ENCODE measurements around the gene BRIP1.

Gene BRIP1

GRCh38 chr17:61757168-61757567, 106.2 kb downstream of the BRIP1 start:
- no peak for DNase-seq (ENCODE audit: low read depth in 2 of 2)

DNA sequence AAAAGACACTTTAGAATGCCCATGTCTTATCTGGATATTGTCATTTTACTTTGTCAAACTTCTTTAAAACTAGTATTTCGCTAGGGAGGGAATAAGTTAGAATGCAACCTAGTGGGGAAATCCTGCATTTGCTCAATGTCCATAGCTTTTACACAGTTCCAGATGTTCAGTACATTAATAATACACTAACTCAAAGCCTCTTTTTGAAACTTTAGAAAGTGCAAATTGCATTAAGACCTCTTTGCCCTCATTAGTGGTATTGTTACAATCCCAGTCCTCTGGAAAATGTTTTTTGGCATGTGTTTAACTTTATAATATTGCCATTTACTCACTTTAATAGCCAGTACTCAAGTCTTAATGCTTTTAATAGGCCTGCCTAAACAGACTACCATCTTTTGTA, 106.8 kb downstream of the BRIP1 start:
- no peak for DNase-seq (ENCODE audit: low read depth in 2 of 2)

DNA sequence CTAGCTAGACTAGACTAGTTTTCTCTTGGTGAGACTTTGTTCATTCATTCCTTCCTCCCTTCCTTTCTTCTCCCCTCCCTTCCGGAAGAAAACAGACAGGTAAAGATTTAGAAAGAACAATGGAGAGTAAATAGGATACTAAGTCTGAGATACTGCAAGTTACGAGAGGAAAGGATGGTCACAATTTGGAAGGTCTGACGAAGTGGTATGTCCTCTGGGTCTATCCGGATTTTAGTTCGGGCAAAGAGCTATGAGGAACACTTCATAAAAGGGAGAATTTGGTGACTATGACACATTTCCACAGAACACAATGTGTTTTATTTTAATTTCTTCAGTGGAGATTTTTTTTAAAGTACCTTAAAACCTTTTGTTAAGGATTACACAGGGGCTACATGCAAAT, 107.7 kb downstream of the BRIP1 start:
- no peak for DNase-seq (ENCODE audit: low read depth in 2 of 2)

GRCh38 chr17:61755078-61755477, 108.2 kb downstream of the BRIP1 start:
- DNase-seq (ENCODE audit: low read depth in 2 of 2), result no peak

- no peak for DNase-seq (ENCODE audit: low read depth in 2 of 2)
Observed at GRCh38 chr17:61754124-61754523, 109.2 kb downstream of the BRIP1 start.

GRCh38 chr17:61753696-61754095, 109.6 kb downstream of the BRIP1 start:
- no peak for DNase-seq (ENCODE audit: low read depth in 2 of 2)

DNA sequence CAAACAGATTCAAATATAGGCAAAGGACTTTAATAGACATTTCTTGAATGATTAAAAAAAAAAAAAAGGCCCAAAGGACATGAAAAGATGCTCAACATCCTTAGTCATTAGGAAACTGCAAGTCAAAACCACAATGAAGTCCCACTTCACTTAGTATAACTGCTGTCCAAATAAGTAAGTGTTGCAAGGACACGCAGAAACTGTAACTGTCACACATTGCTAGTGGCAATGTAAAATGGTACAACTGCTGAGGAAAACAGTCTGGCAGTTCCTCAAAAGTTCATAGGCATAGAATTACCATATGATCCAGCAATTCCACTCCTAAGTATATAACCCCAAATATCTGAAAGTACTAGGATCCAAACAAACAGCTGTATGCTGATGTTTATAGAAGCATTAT, 112.7 kb downstream of the BRIP1 start:
- no peak for DNase-seq (ENCODE audit: low read depth in 2 of 2)

DNA sequence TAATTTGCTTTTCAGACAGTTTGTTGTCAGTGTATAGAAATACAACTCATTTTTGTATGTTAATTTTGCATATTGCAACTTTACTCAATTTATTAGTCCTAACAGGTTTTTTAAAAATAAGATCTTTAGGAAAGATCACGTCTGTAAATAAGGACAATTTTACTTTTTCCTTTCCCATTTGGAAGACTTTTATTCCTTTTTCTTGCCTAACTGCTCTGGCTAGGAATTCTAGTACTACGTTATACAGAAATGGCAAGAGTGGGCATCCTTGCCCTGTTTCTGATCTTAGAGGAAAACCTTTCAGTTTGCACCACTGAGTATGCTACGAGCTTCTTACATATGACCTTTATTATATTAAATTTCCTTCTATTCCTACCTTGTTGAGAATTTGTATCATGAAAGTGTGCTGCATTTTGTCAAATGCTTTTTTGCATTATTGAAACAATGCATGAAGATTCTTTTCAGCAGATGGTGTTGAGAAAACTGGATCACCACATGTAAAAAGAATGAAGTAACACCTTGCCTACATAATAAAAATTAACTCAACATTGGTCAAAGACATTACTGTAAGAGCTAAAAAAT, 113.4 kb downstream of the BRIP1 start:
- DNase-seq (ENCODE audit: low read depth in 2 of 2), result no peak

DNA sequence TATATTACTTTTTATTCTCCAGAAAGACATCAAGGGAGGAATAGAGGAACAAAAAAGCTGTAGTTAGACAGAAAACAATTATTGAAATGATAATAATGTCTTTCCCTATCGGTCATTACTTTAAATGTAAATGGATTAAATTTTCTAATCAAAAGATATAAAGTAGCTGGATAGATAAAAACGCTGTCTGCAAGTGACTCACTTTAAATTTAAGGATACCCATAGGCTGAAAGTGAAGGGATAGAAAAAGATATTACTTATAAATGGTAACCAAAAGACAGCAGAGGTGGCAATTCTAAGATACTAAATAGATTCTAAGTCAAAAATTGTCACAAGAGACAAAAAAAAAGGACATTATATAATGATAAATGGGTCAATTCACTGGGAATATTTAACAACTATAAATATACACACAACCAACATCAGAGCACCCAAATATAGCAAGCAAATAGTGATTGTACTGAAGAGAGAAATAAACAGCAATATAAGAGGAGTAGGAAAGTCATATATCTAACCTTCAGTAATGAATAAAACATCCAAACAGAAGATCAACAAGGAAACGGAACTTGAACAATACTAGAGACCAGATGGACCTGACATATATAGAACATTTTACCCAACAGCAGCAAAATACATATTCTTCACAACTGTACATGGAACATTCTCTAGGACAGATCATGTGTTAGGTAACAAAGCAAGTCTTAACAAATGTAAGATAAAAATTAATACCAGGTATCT, 116.9 kb downstream of the BRIP1 start:
- DNase-seq (ENCODE audit: low read depth in 2 of 2), result no peak

GRCh38 chr17:61744804-61745203, 118.5 kb downstream of the BRIP1 start:
- no peak for DNase-seq (ENCODE audit: low read depth in 2 of 2)

DNA sequence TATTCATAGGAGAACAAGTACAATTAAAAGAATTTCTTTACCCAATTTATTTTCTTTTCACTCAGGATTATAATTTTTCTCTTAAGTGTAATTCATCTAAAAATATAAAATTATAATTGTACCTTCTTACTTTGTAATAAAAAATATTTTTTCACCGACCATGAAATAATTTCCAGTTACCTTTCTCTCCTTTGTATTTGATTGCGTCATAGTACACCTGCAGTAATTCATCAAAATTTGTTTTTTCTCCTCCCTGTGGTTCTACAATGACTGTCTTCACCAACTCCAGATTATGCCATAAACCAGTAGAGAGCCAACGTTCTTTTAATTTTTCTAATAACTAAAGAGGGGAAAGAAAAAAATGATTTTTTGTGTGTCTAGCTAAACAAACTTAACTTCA, 119.1 kb downstream of the BRIP1 start:
- no peak for DNase-seq (ENCODE audit: low read depth in 2 of 2)

- no peak for DNase-seq (ENCODE audit: low read depth in 2 of 2)
Observed at GRCh38 chr17:61743766-61744165, 119.6 kb downstream of the BRIP1 start.

GRCh38 chr17:61739002-61739401, 124.3 kb downstream of the BRIP1 start:
- DNase-seq (ENCODE audit: low read depth in 2 of 2), result no peak

DNA sequence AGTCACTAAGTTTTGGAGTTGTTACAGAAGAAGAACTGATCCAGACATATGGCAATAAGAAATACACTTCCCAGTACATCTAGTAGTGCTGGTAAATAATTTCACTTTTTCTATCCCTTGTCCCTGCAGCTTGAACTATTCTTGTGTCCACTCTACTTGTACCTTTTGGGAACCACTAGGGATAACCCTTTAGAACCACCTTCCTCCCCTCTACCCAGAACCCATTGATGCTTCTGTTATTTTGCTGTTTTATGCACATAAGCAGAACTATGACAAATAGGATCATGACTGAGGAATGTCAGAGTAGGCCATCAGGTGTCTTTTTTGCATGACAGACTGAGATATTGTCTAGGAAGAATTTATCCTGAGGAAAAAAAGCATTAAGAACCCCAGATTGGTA, 125.1 kb downstream of the BRIP1 start:
- no peak for DNase-seq (ENCODE audit: low read depth in 2 of 2)

DNA sequence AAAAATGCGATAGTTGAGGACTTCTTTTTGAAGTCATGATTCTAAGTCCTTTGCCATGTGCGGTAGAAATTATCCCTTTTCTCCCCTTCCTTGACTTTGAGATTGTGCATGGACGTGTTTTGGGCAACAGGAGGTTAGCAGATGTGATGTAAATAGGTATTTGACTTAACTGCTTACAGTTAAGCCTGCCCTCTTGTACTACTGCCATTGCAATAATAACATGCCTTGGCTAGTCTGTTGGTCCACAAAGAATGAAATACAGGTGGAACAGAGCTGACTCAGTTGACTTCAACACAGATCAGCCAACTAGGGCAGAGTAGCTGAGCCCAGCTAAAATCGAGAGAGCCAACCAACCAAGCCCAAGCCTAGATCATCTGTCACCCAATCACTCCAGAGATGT, 125.5 kb downstream of the BRIP1 start:
- DNase-seq (ENCODE audit: low read depth in 2 of 2), result no peak

DNA sequence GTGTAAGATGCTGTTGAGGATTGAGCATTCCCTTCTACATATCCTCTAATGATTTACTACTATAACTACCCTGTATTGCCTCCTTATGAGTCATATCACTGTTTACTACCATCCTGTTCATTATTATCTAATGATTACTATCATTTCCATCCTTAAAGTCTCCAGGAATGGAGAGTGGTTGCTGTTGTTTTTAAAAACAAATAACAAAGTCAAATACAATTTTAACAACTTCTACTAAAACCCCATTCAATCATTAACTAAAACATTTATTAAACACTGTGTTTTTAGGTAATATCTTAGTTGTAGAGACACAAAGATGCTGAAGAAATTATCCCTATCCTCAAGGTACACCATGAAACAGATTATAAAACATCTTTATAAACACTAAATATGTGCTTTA, 126.9 kb downstream of the BRIP1 start:
- no peak for DNase-seq (ENCODE audit: low read depth in 2 of 2)

- no peak for DNase-seq (ENCODE audit: low read depth in 2 of 2)
Observed at GRCh38 chr17:61735807-61736206, 127.5 kb downstream of the BRIP1 start.

DNA sequence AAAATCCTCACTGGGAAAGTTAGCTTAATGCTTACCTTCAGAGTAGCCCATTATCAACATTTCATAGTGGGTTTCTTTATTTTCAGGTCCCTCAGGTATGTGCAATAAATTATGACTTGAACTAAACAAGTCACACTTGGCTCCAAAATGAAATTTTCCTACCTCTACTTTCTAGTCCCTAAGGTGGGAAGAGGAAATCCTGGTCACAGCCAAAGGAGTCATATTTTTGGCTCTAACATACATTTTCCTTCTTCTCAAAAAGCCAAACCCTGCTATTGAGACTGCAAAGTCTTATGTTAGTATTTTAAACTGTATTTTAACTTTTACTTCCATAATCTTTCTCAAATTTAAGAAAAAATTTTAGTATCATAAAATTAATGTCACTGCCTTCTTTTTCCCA, 128.9 kb downstream of the BRIP1 start:
- no peak for DNase-seq (ENCODE audit: low read depth in 2 of 2)

DNA sequence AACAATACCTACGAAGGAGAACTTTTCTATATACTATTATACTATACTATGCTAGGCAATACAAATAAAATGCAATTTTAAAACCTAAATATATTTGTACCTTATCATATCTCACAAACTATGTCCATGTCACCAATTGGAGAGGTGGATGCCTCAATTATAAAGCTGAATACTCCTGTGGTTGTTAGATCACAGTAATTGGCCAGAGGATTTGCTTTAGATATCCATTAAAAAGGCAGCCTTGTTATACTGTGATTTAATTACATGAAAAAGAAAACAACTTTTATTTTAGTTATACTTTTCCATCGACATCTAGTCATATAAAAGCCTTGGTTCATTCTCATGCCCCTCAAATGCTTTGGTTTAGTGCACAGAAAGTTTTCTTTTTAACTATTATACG, 129.3 kb downstream of the BRIP1 start:
- DNase-seq (ENCODE audit: low read depth in 2 of 2), result no peak

- DNase-seq (ENCODE audit: low read depth in 2 of 2), result no peak
Observed at GRCh38 chr17:61733021-61733420, 130.3 kb downstream of the BRIP1 start.

- no peak for DNase-seq (ENCODE audit: low read depth in 2 of 2)
Observed at GRCh38 chr17:61732169-61732568, 131.2 kb downstream of the BRIP1 start.

DNA sequence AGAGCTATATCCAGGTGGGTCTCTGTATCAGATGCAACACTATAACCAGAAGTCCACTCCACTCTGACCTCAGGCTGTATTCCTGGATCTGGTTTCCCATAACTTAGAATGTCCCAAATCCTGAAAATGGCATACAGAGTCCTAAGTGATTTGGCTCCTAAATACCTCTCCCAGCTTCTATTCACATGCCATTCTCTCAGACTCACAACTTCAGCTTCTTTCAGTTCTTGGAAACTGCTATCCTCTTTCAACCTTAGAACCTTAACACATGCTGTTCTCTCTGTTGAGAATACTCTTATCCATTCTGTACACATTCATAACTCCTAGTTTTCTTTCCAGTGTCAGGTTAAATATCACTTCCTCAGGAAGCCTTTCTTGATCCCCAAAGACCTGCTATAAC, 132.0 kb downstream of the BRIP1 start:
- DNase-seq (ENCODE audit: low read depth in 2 of 2), result no peak

DNA sequence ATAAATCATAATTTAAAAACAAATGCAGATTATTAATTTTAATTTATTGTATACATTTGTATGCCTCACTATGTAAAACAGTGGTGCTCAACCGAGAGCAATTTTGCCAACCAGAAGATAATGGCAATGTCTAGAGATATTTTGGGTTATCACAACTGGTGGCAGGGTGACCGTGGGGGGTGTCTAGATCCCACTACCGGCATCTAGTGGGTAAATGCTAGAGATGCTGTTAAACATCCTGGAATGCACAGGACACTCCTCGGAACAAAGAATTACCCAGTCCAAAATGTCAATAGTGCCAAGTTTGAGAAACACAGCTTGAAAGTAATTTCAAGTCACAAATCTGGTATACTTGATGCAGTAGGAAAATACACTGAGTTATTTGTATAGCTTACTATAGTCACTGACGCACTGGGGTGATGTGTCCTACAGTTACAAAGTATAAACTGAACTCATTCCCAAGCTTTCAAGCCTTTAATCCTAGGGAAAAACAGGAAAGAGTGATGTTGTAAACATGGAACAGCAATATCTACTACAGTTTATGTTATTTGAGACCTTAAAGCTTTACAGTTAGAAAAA, 133.5 kb downstream of the BRIP1 start:
- DNase-seq (ENCODE audit: low read depth in 2 of 2), result no peak
